Trophoblast cell (in vitro differentiated cells and primary cell): ENCODE data around the gene ADIPOR1.

Experiments used
- DNase-seq, 2 donors: peaks; one replicate each; pipeline ENCODE4 v3.0.0-alpha.2; 2016
- H2AFZ ChIP-seq: 2 replicates; pipeline ENCODE4 v1.6.1; 2013; ENCODE audit warnings: low read length, moderate library complexity, mild to moderate bottlenecking; ENCODE audit not compliant: insufficient read depth, poor library complexity
- H2AK5ac ChIP-seq: 2 replicates; pipeline ENCODE4 v1.6.1; 2013; ENCODE audit warnings: mild to moderate bottlenecking, low read length
- H2BK120ac ChIP-seq: 2 replicates; pipeline ENCODE4 v1.6.1; 2013; ENCODE audit warnings: low read length, mild to moderate bottlenecking, moderate library complexity; ENCODE audit not compliant: insufficient read depth, poor library complexity
- H2BK12ac ChIP-seq: 2 replicates; pipeline ENCODE4 v1.6.1; 2013; ENCODE audit warnings: mild to moderate bottlenecking, low read length, moderate library complexity
- H2BK5ac ChIP-seq: 2 replicates; pipeline ENCODE4 v1.6.1; 2013; ENCODE audit warnings: low read length, low read depth, moderate library complexity, mild to moderate bottlenecking; ENCODE audit not compliant: poor library complexity
- H3K14ac ChIP-seq: 2 replicates; pipeline ENCODE4 v1.6.1; 2013; ENCODE audit warnings: mild to moderate bottlenecking, low read length
- H3K18ac ChIP-seq: 2 replicates; pipeline ENCODE4 v1.6.1; 2013; ENCODE audit warnings: mild to moderate bottlenecking, low read length
- H3K23ac ChIP-seq: 2 replicates; pipeline ENCODE4 v1.6.1; 2013; ENCODE audit warnings: low read length
- H3K27ac ChIP-seq: 2 replicates; pipeline ENCODE4 v1.5.1; 2013; ENCODE audit warnings: low read depth, mild to moderate bottlenecking, inconsistent platforms, low read length, moderate library complexity
- H3K27me3 ChIP-seq: 2 replicates; pipeline ENCODE4 v1.6.1; 2013; ENCODE audit warnings: inconsistent platforms, mild to moderate bottlenecking, low read length, moderate library complexity; ENCODE audit not compliant: insufficient read depth
- H3K36me3 ChIP-seq, 2 experiments: 1 replicate in 1 of 2; 2 replicates in 1 of 2; pipeline ENCODE4 v1.6.1; 2013; ENCODE audit warnings: low read length in 2 of 2, mild to moderate bottlenecking in 2 of 2, moderate library complexity in 1 of 2; ENCODE audit not compliant: insufficient read depth in 2 of 2, control insufficient read depth in 1 of 2
- H3K4ac ChIP-seq: 2 replicates; pipeline ENCODE4 v1.6.1; 2013; ENCODE audit warnings: low read depth, mild to moderate bottlenecking, low read length, moderate library complexity
- H3K4me1 ChIP-seq, 2 experiments: 1 replicate in 1 of 2; 2 replicates in 1 of 2; pipeline ENCODE4 v1.6.1; 2013; ENCODE audit warnings: low read length in 2 of 2, mild to moderate bottlenecking in 2 of 2, moderate library complexity in 1 of 2; ENCODE audit not compliant: insufficient read depth in 2 of 2, control insufficient read depth in 1 of 2
- H3K4me2 ChIP-seq: 2 replicates; pipeline ENCODE4 v1.6.1; 2013; ENCODE audit warnings: inconsistent platforms, mild to moderate bottlenecking, low read length, moderate library complexity
- H3K4me3 ChIP-seq: 2 replicates; pipeline ENCODE4 v1.5.1; 2013; ENCODE audit warnings: mild to moderate bottlenecking, low read depth, low read length, inconsistent platforms
- H3K79me1 ChIP-seq: one replicate; pipeline ENCODE4 v1.6.1; 2013; ENCODE audit warnings: low read length
- H3K79me2 ChIP-seq: 2 replicates; pipeline ENCODE4 v1.6.1; 2013; ENCODE audit warnings: low read length, mild to moderate bottlenecking; ENCODE audit not compliant: control insufficient read depth, insufficient read depth, poor library complexity
- H3K9ac ChIP-seq: 2 replicates; pipeline ENCODE4 v1.6.1; 2013; ENCODE audit warnings: mild to moderate bottlenecking, low read length
- H3K9me3 ChIP-seq: 2 replicates; pipeline ENCODE4 v1.6.1; 2013; ENCODE audit warnings: low read depth, mild to moderate bottlenecking, control low read depth, inconsistent platforms, low read length; ENCODE audit not compliant: insufficient read depth
- H4K12ac ChIP-seq: 2 replicates; pipeline ENCODE4 v1.6.1; 2013; ENCODE audit warnings: low read depth, mild to moderate bottlenecking, low read length, moderate library complexity
- H4K8ac ChIP-seq: 2 replicates; pipeline ENCODE4 v1.6.1; 2013; ENCODE audit warnings: low read depth, mild to moderate bottlenecking, low read length, moderate library complexity
- H4K91ac ChIP-seq: one replicate; pipeline ENCODE4 v1.6.1; 2013; ENCODE audit warnings: low read depth, mild to moderate bottlenecking, low read length, moderate library complexity
- WGBS: extraction: QIAGEN DNeasy Blood & Tissue Kit; methylation state at CpG from one replicate; pipeline ENCODE4 v1.1.7; 2013; ENCODE audit warnings: missing lambda C conversion rate; ENCODE audit not compliant: insufficient read length, insufficient coverage; ENCODE audit errors: extremely low coverage; 5-methylcytosine and 5-hydroxymethylcytosine counted together

Gene ADIPOR1

DNA sequence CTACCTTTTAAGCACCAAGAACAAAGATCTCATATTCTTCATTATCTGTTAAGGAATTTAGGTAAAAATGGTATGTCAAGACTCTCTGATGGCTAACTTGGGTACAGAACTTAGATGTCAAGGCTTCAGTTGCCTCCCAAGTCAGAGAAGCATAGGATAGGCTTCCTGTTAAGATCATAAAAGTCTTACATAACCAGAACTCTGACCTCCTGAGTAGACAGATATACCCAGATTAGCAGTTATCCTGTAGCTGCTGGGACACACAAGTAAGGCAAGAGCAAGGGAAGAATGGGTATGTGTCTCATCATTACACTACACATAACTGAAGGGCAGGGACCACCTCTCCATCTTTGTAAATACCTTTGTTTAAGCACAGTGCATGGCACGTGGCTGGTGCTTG lies 15.7 kb downstream of the ADIPOR1 start:
- Histone ChIP-seq H4K91ac (no peak overlapping the region), H2AK5ac (no peak overlapping the region), H3K27me3 (no peaks in the 10 kb centered on the region), H3K79me2 (no peaks in the 10 kb centered on the region), H3K4me1 (no peaks in the 10 kb centered on the region), H3K4ac (no peak overlapping the region), H3K79me1 (no peaks in the 10 kb centered on the region), H3K18ac (no peak overlapping the region), H3K4me2 (no peak overlapping the region), H3K9ac (no peak overlapping the region), H2AFZ (no peak overlapping the region), H3K14ac (no peak overlapping the region), H3K9me3 (no peaks in the 10 kb centered on the region), H2BK120ac (no peak overlapping the region), H4K8ac (no peak overlapping the region), H3K4me3 (no peak overlapping the region), H2BK12ac (no peak overlapping the region), H3K27ac (no peak overlapping the region), H3K23ac (no peak overlapping the region), H3K36me3 (peaks cover 24 to 41% of the 10 kb centered on the region in 2 experiments), H4K12ac (no peak overlapping the region), H2BK5ac (no peak overlapping the region)
- no CpG with 5 or more reads among the region's 1 CpG for WGBS
- no peak for DNase-seq

DNA sequence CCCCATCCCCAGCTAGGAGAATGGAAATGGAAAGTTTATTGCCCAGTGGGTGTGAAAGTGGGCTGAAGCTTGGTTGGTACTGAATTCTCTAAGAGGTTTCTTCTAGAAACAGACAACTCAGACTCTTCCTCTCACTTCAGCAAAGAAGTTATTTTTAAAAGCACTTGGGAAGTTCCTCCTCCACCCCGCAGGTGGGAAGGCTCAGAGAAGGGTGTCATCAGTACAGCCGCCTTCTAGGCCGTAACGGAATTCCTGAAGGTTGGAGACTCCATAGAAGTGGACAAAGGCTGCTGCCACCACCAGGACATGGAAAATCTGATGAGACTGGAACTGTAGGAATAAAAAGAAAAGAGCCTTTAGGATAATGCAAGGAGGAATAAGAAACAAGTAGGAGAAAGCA lies 16.7 kb downstream of the ADIPOR1 start:
- Histone ChIP-seq H3K18ac (no peak overlapping the region), H3K23ac (no peak overlapping the region), H3K4me3 (no peak overlapping the region), H3K36me3 (peaks cover 20 to 35% of the 10 kb centered on the region in 2 experiments), H3K79me1 (no peaks in the 10 kb centered on the region), H3K27ac (no peak overlapping the region), H2BK120ac (no peak overlapping the region), H4K91ac (no peak overlapping the region), H3K4me2 (no peak overlapping the region), H4K8ac (no peak overlapping the region), H3K27me3 (no peaks in the 10 kb centered on the region), H2AFZ (no peak overlapping the region), H3K9me3 (no peaks in the 10 kb centered on the region), H3K4ac (no peak overlapping the region), H4K12ac (no peak overlapping the region), H3K14ac (no peak overlapping the region), H2BK12ac (no peak overlapping the region), H3K9ac (no peak overlapping the region), H2BK5ac (no peak overlapping the region), H3K4me1 (no peaks in the 10 kb centered on the region), H2AK5ac (no peak overlapping the region), H3K79me2 (no peaks in the 10 kb centered on the region)
- DNase-seq = no peak
- WGBS = no CpG with 5 or more reads among the region's 4 CpGs

DNA sequence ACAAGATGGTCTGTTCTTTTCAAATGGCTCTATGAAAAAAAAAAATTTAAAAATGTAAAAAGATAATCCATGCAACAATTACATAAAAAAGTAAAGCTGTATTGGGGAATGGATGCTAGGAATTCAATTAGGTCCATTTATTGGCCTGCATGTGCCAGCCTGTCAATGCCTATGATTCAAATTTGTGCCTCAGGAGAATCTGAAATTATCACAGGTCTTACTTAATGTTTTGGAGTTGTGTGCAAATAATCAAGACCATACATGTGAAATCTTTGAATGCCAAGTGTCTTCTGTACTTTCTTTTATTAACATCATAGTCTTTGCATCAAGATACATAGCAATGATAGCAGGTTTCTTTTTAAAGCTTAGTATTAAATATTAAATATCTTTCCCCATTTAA lies 17.6 kb downstream of the ADIPOR1 start:
- no peak overlapping the region for H2AK5ac ChIP-seq
- H2BK5ac ChIP-seq = no peak overlapping the region
- H2BK12ac ChIP-seq = no peak overlapping the region
- no peaks in the 10 kb centered on the region for H3K79me1 ChIP-seq
- no peak overlapping the region for H3K23ac ChIP-seq
- no peak overlapping the region for H3K27ac ChIP-seq
- H3K27me3 ChIP-seq = no peaks in the 10 kb centered on the region
- no peak overlapping the region for H4K91ac ChIP-seq
- no peak overlapping the region for H2AFZ ChIP-seq
- no peak overlapping the region for H2BK120ac ChIP-seq
- no peaks in the 10 kb centered on the region for H3K4me1 ChIP-seq
- no peaks in the 10 kb centered on the region for H3K9me3 ChIP-seq
- no peak overlapping the region for H3K9ac ChIP-seq
- no peak overlapping the region for H3K4ac ChIP-seq
- no peaks in the 10 kb centered on the region for H3K79me2 ChIP-seq
- no peak overlapping the region for H3K14ac ChIP-seq
- no peak overlapping the region for H4K8ac ChIP-seq
- no peak overlapping the region for H3K4me3 ChIP-seq
- DNase-seq = no peak
- H3K4me2 ChIP-seq = no peak overlapping the region
- H3K36me3 ChIP-seq = peaks cover 17 to 33% of the 10 kb centered on the region in 2 experiments
- H4K12ac ChIP-seq = no peak overlapping the region
- no peak overlapping the region for H3K18ac ChIP-seq

DNA sequence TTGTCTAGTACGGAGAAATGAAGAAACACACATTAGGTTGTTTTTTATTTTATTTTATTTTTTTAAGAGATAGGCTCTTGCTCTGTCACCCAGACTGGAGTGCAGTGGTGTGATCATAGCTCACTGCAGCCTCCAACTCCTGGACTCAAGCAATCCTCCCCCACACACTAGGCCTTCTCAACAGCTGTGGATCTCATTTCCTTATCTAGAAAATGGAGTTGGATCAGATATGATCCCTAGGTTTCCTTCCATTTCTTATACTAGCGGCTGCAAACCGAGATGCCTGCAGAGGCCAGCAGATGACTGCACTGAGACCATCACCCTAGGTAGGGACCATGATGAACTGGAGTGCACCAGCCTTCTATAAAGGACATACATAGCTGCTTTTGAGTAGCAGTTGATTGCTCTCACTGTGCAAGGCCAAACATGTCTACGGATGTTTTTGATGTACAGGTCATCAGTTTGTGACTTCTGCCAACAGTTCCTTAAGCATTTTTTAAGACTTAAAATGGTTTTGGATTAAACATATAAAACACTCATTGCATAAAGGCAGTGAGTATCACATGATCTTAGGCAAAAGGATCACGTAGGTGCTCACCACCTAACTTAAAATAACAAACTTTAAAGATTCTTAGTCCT lies 19.7 kb downstream of the ADIPOR1 start:
- H3K23ac ChIP-seq = no peak overlapping the region
- H3K9ac ChIP-seq = no peak overlapping the region
- H4K91ac ChIP-seq = no peak overlapping the region
- no peak overlapping the region for H3K18ac ChIP-seq
- no peak overlapping the region for H4K8ac ChIP-seq
- no peak overlapping the region for H3K14ac ChIP-seq
- no peak overlapping the region for H2AFZ ChIP-seq
- H3K27ac ChIP-seq = no peak overlapping the region
- H3K79me1 ChIP-seq = no peaks in the 10 kb centered on the region
- H3K4me3 ChIP-seq = no peak overlapping the region
- no peaks in the 10 kb centered on the region for H3K9me3 ChIP-seq
- peaks cover 13 to 21% of the 10 kb centered on the region in 2 experiments for H3K36me3 ChIP-seq
- H2BK120ac ChIP-seq = no peak overlapping the region
- H3K4me1 ChIP-seq = no peaks in the 10 kb centered on the region
- DNase-seq = no peak
- H3K4ac ChIP-seq = no peak overlapping the region
- WGBS = no CpG with 5 or more reads among the region's 5 CpGs
- no peak overlapping the region for H2BK5ac ChIP-seq
- no peak overlapping the region for H2BK12ac ChIP-seq
- no peaks in the 10 kb centered on the region for H3K79me2 ChIP-seq
- no peak overlapping the region for H2AK5ac ChIP-seq
- no peaks in the 10 kb centered on the region for H3K27me3 ChIP-seq
- H3K4me2 ChIP-seq = no peak overlapping the region
- H4K12ac ChIP-seq = no peak overlapping the region
